Glomerular visceral epithelial cell (primary cell): ENCODE results near the gene PPP1R13B.
"Not testable (repeated sequence)": the region's sequence is repeated elsewhere in the genome, so short reads cannot be mapped to it uniquely, and the experiment has no call there.

Experiments
- DNase-seq: peaks from one replicate; pipeline ENCODE4 v3.0.0-alpha.2; 2016; ENCODE audit errors: extremely low spot score

Gene PPP1R13B

GRCh38 chr14:103699901-103700752 is 147.2 kb downstream of the PPP1R13B start:
- DNase-seq: no peak

- DNase-seq: no peak
Observed at GRCh38 chr14:103699261-103699661, 148.1 kb downstream of the PPP1R13B start.

- DNase-seq: no peak
Observed at GRCh38 chr14:103698380-103699260, 148.8 kb downstream of the PPP1R13B start.

GRCh38 chr14:103697603-103698379 is 149.6 kb downstream of the PPP1R13B start:
- no peak for DNase-seq

GRCh38 chr14:103697206-103697602 is 150.2 kb downstream of the PPP1R13B start:
- DNase-seq: no peak

- DNase-seq: no peak
Observed at GRCh38 chr14:103696466-103697071, 150.8 kb downstream of the PPP1R13B start.

GRCh38 chr14:103696070-103696402 is 151.3 kb downstream of the PPP1R13B start:
- no peak for DNase-seq

GRCh38 chr14:103695296-103696069 is 151.9 kb downstream of the PPP1R13B start:
- DNase-seq: no peak

- DNase-seq: no peak
Observed at GRCh38 chr14:103694572-103695026, 152.8 kb downstream of the PPP1R13B start.

- no peak for DNase-seq
Observed at GRCh38 chr14:103693515-103693914, 153.9 kb downstream of the PPP1R13B start.

GRCh38 chr14:103692871-103693270 is 154.5 kb downstream of the PPP1R13B start:
- DNase-seq: no peak

GRCh38 chr14:103692159-103692558 is 155.2 kb downstream of the PPP1R13B start:
- DNase-seq: no peak

- not testable (repeated sequence) for DNase-seq
Observed at GRCh38 chr14:103691655-103692054, 155.7 kb downstream of the PPP1R13B start.

GRCh38 chr14:103690332-103690731 is 157.0 kb downstream of the PPP1R13B start:
- no peak for DNase-seq

GRCh38 chr14:103688906-103689902 is 158.2 kb downstream of the PPP1R13B start:
- no peak for DNase-seq

GRCh38 chr14:103688441-103688840 is 158.9 kb downstream of the PPP1R13B start:
- DNase-seq: no peak

GRCh38 chr14:103687712-103688111 is 159.7 kb downstream of the PPP1R13B start:
- no peak for DNase-seq

- no peak for DNase-seq
Observed at GRCh38 chr14:103686831-103687485, 160.4 kb downstream of the PPP1R13B start.
